Natural killer cell (primary cell): ENCODE measurements around the gene DIAPH1. TPM values are rescaled to one million over a fixed set of nuclear protein-coding genes. Genes with fewer than 3 reads are reported as not detected.

ENCODE experiments used
- ATAC-seq, 3 donors: fragments of 150-1000 bp in 2 of 3; fragments of 200-7000 bp in 1 of 3; cut with Tn5 transposase; 1 replicate in 1 of 3; 2 replicates in 2 of 3; pipeline ENCODE4 v1.10.0; 2021; ENCODE audit warnings: mild to moderate bottlenecking in 2 of 3, moderate library complexity in 2 of 3
- DNase-seq, 2 donors: peaks; one replicate each; pipeline versions ENCODE4 v3.0.0 to v3.0.0-alpha.2; 2013 to 2021; ENCODE audit warnings: mixed read lengths in 1 of 2
- H3K27ac ChIP-seq: one replicate; pipeline ENCODE4 v1.5.1; 2013; ENCODE audit warnings: mild to moderate bottlenecking, low read length
- H3K27me3 ChIP-seq: one replicate; pipeline ENCODE4 v1.6.1; 2013; ENCODE audit warnings: low read length; ENCODE audit not compliant: control insufficient read depth, insufficient read depth
- H3K36me3 ChIP-seq: one replicate; pipeline ENCODE4 v1.6.1; 2013; ENCODE audit warnings: low read length; ENCODE audit not compliant: control insufficient read depth, insufficient read depth
- H3K4me1 ChIP-seq: one replicate; pipeline ENCODE4 v1.6.1; 2013; ENCODE audit warnings: low read length; ENCODE audit not compliant: control insufficient read depth, insufficient read depth
- H3K4me3 ChIP-seq: one replicate; pipeline ENCODE4 v1.5.1; 2013; ENCODE audit warnings: low read length
- H3K9me3 ChIP-seq: one replicate; pipeline ENCODE4 v1.6.1; 2013; ENCODE audit warnings: low read length; ENCODE audit not compliant: control insufficient read depth, insufficient read depth
- H3K27ac Mint-ChIP-seq, 2 donors: one replicate each; pipeline ENCODE4 v1.8.0; 2022; ENCODE audit warnings: mild to moderate bottlenecking in 2 of 2, mixed read lengths in 2 of 2, moderate library complexity in 1 of 2
- H3K27me3 Mint-ChIP-seq, 2 donors: one replicate each; pipeline ENCODE4 v1.8.0; 2022; ENCODE audit warnings: low read depth in 2 of 2, mixed read lengths in 2 of 2
- H3K36me3 Mint-ChIP-seq: one replicate; pipeline ENCODE4 v1.8.0; 2022; ENCODE audit warnings: mixed read lengths
- H3K4me1 Mint-ChIP-seq, 2 donors: one replicate each; pipeline ENCODE4 v1.8.0; 2022; ENCODE audit warnings: mixed read lengths in 2 of 2
- H3K4me3 Mint-ChIP-seq: one replicate; pipeline ENCODE4 v1.8.0; 2022; ENCODE audit warnings: mild to moderate bottlenecking, moderate library complexity, mixed read lengths
- H3K9me3 Mint-ChIP-seq, 2 donors: one replicate each; pipeline ENCODE4 v1.8.0; 2022; ENCODE audit warnings: mixed read lengths in 2 of 2
- WGBS: methylation state at CpG from one replicate; pipeline ENCODE4 v1.1.7; 2013; ENCODE audit warnings: missing lambda C conversion rate; ENCODE audit not compliant: insufficient coverage; 5-methylcytosine and 5-hydroxymethylcytosine counted together
- intact Hi-C: fragments of 100-400 bp; cut with micrococcal nuclease; formaldehyde crosslinking; loops from one replicate; pipeline ENCODE4 v1.14.2; 2022
- total RNA-seq, 4 donors: library from RNA; stranded (reverse); fragments of 120-200 nt in 1 of 4; gene quantifications; one replicate each; pipeline versions ENCODE4 v1.2.3 to v1.2.4, GENCODE V29; 2013 to 2022
- TF ChIP-seq, protein P1 (sequence below): fragments of 200-600 bp; IDR thresholded peaks from one replicate; pipeline ENCODE4 v1.8.0; 2022; ENCODE audit warnings: antibody characterized with exemption

DIAPH1 gene
- total RNA-seq, 3 donors from 2014 or later (not counting 1 experiment from before 2014, with no cell fraction given) = 410 to 456 (median 419) TPM

DNA sequence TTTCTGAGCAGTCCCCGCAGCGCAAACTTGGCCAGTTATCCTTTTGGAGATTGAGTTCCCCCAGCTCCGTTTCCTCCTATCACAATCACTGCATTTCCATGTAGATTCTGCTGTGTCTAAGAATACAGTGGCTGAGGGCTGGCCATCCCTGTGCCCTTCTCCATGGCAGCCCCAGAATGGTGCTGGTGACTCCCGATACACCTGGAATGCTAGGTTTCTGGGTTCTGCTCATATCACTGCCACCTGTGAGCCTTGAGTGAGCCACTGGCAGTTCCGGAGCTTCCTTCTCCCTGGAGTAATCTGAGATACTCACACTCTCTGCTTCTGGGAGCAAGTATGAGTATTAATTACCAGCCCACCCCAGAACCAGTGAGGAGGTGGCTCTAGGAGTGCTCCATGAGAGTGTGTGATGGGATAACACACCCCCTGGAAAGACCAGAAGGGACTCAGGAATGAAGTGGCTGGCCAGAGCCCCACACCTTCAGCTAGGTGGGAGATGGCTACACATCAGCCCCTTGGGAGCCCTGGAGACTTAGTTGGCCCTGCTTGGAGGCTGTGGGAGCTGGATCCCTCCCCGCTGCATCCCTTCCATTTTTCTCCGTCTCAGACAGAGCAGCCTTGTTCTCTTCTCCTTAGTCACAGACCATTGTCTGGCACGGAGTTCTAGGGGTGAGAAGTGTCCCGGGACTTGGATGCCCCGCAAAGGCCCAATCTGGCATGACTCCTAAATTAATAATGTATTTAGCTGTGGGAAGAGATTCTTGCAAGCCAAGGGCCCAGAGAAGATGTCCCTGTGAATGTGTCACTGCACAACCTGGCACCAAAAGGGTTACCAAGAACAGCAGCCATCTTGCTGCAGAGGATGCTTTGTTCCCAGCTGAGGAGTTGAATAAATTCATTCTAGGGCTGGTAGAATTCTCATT lies 125.0 kb downstream of the DIAPH1 start:
- Mint-ChIP-seq H3K4me1 (peaks cover 10 to 18% of the 10 kb centered on the region in 2 donors), H3K27me3 (peaks cover 32 to 40% of the 10 kb centered on the region in 2 donors), H3K4me3 (no peak overlapping the region), H3K27ac (no peak overlapping the region), H3K36me3 (no peaks in the 10 kb centered on the region), H3K9me3 (no peaks in the 10 kb centered on the region)
- H3K36me3 ChIP-seq = no peaks in the 10 kb centered on the region
- ATAC-seq (no peak), DNase-seq (no peak)
- intact Hi-C loops = no loop called here
- WGBS = 87% methylated on average over 10 of the region's 10 CpGs
- H3K27ac ChIP-seq = no peak overlapping the region
- TF ChIP-seq, protein P1, sequence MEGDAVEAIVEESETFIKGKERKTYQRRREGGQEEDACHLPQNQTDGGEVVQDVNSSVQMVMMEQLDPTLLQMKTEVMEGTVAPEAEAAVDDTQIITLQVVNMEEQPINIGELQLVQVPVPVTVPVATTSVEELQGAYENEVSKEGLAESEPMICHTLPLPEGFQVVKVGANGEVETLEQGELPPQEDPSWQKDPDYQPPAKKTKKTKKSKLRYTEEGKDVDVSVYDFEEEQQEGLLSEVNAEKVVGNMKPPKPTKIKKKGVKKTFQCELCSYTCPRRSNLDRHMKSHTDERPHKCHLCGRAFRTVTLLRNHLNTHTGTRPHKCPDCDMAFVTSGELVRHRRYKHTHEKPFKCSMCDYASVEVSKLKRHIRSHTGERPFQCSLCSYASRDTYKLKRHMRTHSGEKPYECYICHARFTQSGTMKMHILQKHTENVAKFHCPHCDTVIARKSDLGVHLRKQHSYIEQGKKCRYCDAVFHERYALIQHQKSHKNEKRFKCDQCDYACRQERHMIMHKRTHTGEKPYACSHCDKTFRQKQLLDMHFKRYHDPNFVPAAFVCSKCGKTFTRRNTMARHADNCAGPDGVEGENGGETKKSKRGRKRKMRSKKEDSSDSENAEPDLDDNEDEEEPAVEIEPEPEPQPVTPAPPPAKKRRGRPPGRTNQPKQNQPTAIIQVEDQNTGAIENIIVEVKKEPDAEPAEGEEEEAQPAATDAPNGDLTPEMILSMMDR = no peak
- no peaks in the 10 kb centered on the region for H3K9me3 ChIP-seq
- peaks cover 28% of the 10 kb centered on the region for H3K27me3 ChIP-seq
- H3K4me3 ChIP-seq = no peak overlapping the region
- H3K4me1 ChIP-seq = peaks cover 17% of the 10 kb centered on the region

DNA sequence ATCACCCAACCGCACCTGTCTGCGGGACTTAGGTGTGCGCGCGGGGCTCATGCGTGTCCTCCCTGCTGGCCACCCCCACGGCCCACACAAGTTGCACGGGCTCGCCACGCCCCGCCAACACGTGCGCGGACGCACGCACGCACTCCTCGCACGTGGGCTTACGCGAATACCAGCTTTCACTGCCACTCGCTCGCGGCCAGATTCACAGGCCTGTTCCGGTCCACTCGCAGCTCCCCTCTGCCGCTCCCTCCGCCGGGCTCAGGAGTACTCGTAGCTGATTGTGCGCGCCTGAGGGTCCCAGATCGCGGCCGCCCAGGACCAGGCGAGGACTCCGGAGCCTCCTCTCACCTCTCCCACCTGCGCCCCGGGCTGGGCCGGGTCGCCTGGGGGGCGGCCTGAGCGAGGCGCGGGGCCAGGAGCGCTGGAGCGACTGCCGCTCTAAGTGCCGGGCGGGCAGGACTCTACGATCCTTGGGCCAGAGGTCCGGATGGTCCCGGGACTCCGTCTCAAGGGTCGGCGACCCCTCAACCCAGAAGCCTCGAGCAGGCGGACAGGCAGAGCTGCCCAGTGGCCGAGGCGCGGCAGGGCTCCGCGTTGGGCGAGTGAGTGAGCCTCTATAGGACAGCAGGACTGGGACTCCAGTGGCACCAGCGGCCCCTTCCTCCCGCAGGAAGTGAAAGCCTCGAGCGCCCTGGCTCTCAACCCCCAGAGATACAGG lies 126.5 kb downstream of the DIAPH1 start:
- Mint-ChIP-seq H3K36me3 (no peaks in the 10 kb centered on the region), H3K9me3 (no peaks in the 10 kb centered on the region), H3K27me3 (peaks cover 41 to 48% of the 10 kb centered on the region in 2 donors), H3K4me1 (peaks cover 10 to 18% of the 10 kb centered on the region in 2 donors), H3K27ac (no peak overlapping the region), H3K4me3 (peak overlapping the region; percentile 93)
- Histone ChIP-seq H3K9me3 (no peaks in the 10 kb centered on the region), H3K4me1 (peaks cover 17% of the 10 kb centered on the region), H3K27ac (no peak overlapping the region), H3K36me3 (no peaks in the 10 kb centered on the region), H3K4me3 (no peak overlapping the region), H3K27me3 (peaks cover 28% of the 10 kb centered on the region)
- peak in 1 of 2 donors; percentile 31 for DNase-seq
- ATAC-seq = peak; percentile 41 to 84 (median 73)
- intact Hi-C loops = no loop called here
- WGBS = 6% methylated on average over 68 of the region's 68 CpGs
- TF ChIP-seq, protein P1 = no peak

DNA sequence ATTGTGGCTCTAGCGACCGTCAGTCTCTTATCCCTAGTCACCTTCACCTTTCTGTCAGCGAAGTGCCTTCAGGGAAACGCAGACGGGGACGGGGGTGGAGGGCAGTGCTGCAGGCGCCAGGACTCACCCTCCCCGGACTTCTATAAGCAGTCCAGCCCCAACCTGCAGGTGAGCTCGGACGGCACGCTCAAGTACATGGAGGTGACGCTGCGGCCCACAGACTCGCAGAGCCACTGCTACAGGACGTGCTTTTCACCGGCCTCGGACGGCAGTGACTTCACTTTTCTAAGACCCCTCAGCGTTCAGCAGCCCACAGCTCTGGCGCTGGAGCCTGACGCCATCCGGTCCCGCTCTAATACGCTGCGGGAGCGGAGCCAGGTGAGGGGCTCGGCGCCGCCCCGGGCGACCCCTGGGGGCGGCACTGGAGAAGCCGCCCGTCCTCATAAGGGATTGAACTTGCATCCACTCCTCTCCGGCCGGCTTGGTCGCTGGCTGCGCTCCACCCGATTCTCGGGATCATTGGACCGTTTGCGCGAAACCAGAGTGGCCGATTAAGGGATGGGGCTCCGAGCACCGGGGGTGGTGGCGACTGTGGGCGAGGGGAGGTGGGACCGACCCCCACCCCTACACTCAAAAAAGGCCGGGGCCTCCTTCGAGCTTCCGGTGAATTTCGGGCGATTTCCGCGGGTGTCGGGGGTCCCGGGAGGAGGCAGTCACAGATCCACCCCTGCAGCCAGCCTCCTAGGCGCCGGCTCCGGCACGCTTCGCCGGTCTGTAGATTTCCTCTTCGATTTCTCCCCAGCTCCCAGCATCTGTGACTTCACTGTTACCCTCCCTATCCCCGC lies 127.3 kb downstream of the DIAPH1 start:
- Histone ChIP-seq H3K9me3 (no peaks in the 10 kb centered on the region), H3K4me3 (no peak overlapping the region), H3K4me1 (peaks cover 17% of the 10 kb centered on the region), H3K27me3 (peaks cover 32% of the 10 kb centered on the region), H3K36me3 (no peaks in the 10 kb centered on the region), H3K27ac (no peak overlapping the region)
- intact Hi-C loops = no loop called here
- Mint-ChIP-seq H3K27ac (no peak overlapping the region), H3K36me3 (no peaks in the 10 kb centered on the region), H3K4me3 (peak overlapping the region; percentile 93), H3K4me1 (peaks cover 10 to 18% of the 10 kb centered on the region in 2 donors), H3K9me3 (no peaks in the 10 kb centered on the region), H3K27me3 (peaks cover 48 to 56% of the 10 kb centered on the region in 2 donors)
- DNase-seq = no peak
- WGBS = 5% methylated on average over 61 of the region's 66 CpGs
- no peak for ATAC-seq
- TF ChIP-seq, protein P1 = no peak
